ENCODE measurements around the gene MRO.

Gene MRO

GRCh38 chr18:50832754-50833153 lies 12.9 kb upstream of the MRO start:
- Histone ChIP-seq H3K36me3 (no peaks in the 10 kb centered on the region), H3K27me3 (no peaks in the 10 kb centered on the region), H3K27ac (no peak overlapping the region), H3K9me3 (no peaks in the 10 kb centered on the region), H3K4me3 (no peak overlapping the region), H3K4me1 (no peaks in the 10 kb centered on the region)
- no peak for TF ChIP-seq CTCF (IDR thresholded peaks at IDR 0.05)
- intact Hi-C loops (cut with DNase I; ENCODE audit: low total_unique reads) = no loop called here
- DNase-seq = no peak

GRCh38 chr18:50830544-50830943 lies 10.7 kb upstream of the MRO start:
- no peaks in the 10 kb centered on the region for H3K9me3 ChIP-seq
- H3K27me3 ChIP-seq = no peaks in the 10 kb centered on the region
- no peak for TF ChIP-seq CTCF (IDR thresholded peaks at IDR 0.05)
- no peaks in the 10 kb centered on the region for H3K4me1 ChIP-seq
- intact Hi-C loops (cut with DNase I; ENCODE audit: low total_unique reads) = no loop called here
- H3K27ac ChIP-seq = no peak overlapping the region
- H3K36me3 ChIP-seq = no peaks in the 10 kb centered on the region
- no peak overlapping the region for H3K4me3 ChIP-seq
- peak in 1 of 2 donors; percentile 33 for DNase-seq

GRCh38 chr18:50829644-50830043 lies 9.8 kb upstream of the MRO start:
- Histone ChIP-seq H3K4me1 (no peaks in the 10 kb centered on the region), H3K4me3 (no peak overlapping the region), H3K9me3 (no peaks in the 10 kb centered on the region), H3K27me3 (no peaks in the 10 kb centered on the region), H3K36me3 (no peaks in the 10 kb centered on the region), H3K27ac (no peak overlapping the region)
- no peak for DNase-seq
- intact Hi-C loops (cut with DNase I; ENCODE audit: low total_unique reads) = no loop called here
- no peak for TF ChIP-seq CTCF (IDR thresholded peaks at IDR 0.05)

- Histone ChIP-seq H3K4me3 (no peak overlapping the region), H3K4me1 (no peaks in the 10 kb centered on the region), H3K9me3 (no peaks in the 10 kb centered on the region), H3K36me3 (no peaks in the 10 kb centered on the region), H3K27me3 (no peaks in the 10 kb centered on the region), H3K27ac (no peak overlapping the region)
- no peak for DNase-seq
- no peak for TF ChIP-seq CTCF (IDR thresholded peaks at IDR 0.05)
- intact Hi-C loops (cut with DNase I; ENCODE audit: low total_unique reads) = no loop called here
Observed at GRCh38 chr18:50826027-50826426, 6.2 kb upstream of the MRO start.

- Histone ChIP-seq H3K36me3 (no peaks in the 10 kb centered on the region), H3K27ac (no peak overlapping the region), H3K27me3 (no peaks in the 10 kb centered on the region), H3K4me3 (no peak overlapping the region), H3K4me1 (no peaks in the 10 kb centered on the region), H3K9me3 (no peaks in the 10 kb centered on the region)
- TF ChIP-seq CTCF (IDR thresholded peaks at IDR 0.05) = no peak
- intact Hi-C loops (cut with DNase I; ENCODE audit: low total_unique reads) = no loop called here
- no peak for DNase-seq
Observed at GRCh38 chr18:50825621-50826020, 5.8 kb upstream of the MRO start.

GRCh38 chr18:50822756-50823155 lies 2.9 kb upstream of the MRO start:
- no peak for DNase-seq
- H3K36me3 ChIP-seq = no peaks in the 10 kb centered on the region
- no peak overlapping the region for H3K4me3 ChIP-seq
- intact Hi-C loops (cut with DNase I; ENCODE audit: low total_unique reads) = loop anchor here (5.0 kb wide), 1 partner anchor 230 kb away; no protein-coding TSS in a partner anchor
- no peaks in the 10 kb centered on the region for H3K9me3 ChIP-seq
- no peak overlapping the region for H3K27ac ChIP-seq
- no peaks in the 10 kb centered on the region for H3K27me3 ChIP-seq
- no peak for TF ChIP-seq CTCF (IDR thresholded peaks at IDR 0.05)
- H3K4me1 ChIP-seq = peaks cover 0 to 16% (median 7%) of the 10 kb centered on the region in 4 donors

Measured in tibial artery (tissue), 4 donors.